Measurements from ENCODE around the gene RSPO4. TPM values are rescaled to one million over a fixed set of nuclear protein-coding genes. Genes with fewer than 3 reads are reported as not detected.

Gene RSPO4
- total and polyA plus RNA-seq, 2 experiments from 2014 or later, result 2.8 to 4.5 TPM

GRCh38 chr20:987677-988076, 14.4 kb downstream of the RSPO4 start (continued):
- TF ChIP-seq ZNF462 (CRISPR knock-in tag; IDR thresholded peaks at IDR 0.05), result no peak
- TF ChIP-seq JUNB (IDR thresholded peaks at IDR 0.05; ENCODE audit: unreplicated experiment), result no peak

- no peak overlapping the region for H2AFZ ChIP-seq
- ATAC-seq (no peak), DNase-seq (ENCODE audit: low spot score) (no peak)
- TF ChIP-seq STAT1 (IDR thresholded peaks at IDR 0.05; ENCODE audit: unreplicated experiment), result no peak
- no peak for TF ChIP-seq EZH2phosphoT487 (IDR thresholded peaks at IDR 0.05; ENCODE audit: unreplicated experiment)
- TF ChIP-seq JUNB (IDR thresholded peaks at IDR 0.05; ENCODE audit: unreplicated experiment), result no peak
- TF ChIP-seq ZNF462 (CRISPR knock-in tag; IDR thresholded peaks at IDR 0.05), result no peak
- no peak for TF ChIP-seq EZH2 (IDR thresholded peaks at IDR 0.05; ENCODE audit: low read depth, unreplicated experiment)
- H3K79me2 ChIP-seq (replicated peaks; ENCODE audit: insufficient read depth), result no peaks in the 10 kb centered on the region
- H4K20me1 ChIP-seq (replicated peaks; ENCODE audit: insufficient read depth), result no peaks in the 10 kb centered on the region; the same call in 1 of the 2 replicates
- H3K4me3 ChIP-seq, result no peak overlapping the region
- H3F3A ChIP-seq (replicated peaks; ENCODE audit: low read depth), result no peaks in the 10 kb centered on the region
- H3K4me2 ChIP-seq, result no peak overlapping the region
- no peaks in the 10 kb centered on the region for H3K9me3 Mint-ChIP-seq
- no peaks in the 10 kb centered on the region for H3K36me3 ChIP-seq (ENCODE audit: insufficient read depth)
- H3K27me3 ChIP-seq (ENCODE audit: insufficient read depth), result no peaks in the 10 kb centered on the region
- no peaks in the 10 kb centered on the region for H3K36me3 Mint-ChIP-seq (ENCODE audit: low read depth)
- H3K27ac Mint-ChIP-seq, result no peak overlapping the region
- peaks cover 16% of the 10 kb centered on the region for H3K4me1 Mint-ChIP-seq
- no peak overlapping the region for H3K27ac ChIP-seq (ENCODE audit: low read depth)
- H3K4me1 ChIP-seq (ENCODE audit: insufficient read depth), result no peaks in the 10 kb centered on the region
- H3K4me3 Mint-ChIP-seq, result no peak overlapping the region
- no peaks in the 10 kb centered on the region for H3K9me2 ChIP-seq (ENCODE audit: insufficient read depth)
- H3K27me3 Mint-ChIP-seq (ENCODE audit: insufficient read depth, low read depth, poor library complexity), result peaks cover 16% of the 10 kb centered on the region
Observed at GRCh38 chr20:986733-987355, 15.3 kb downstream of the RSPO4 start.

All from GM23338 (cell line).